ENCODE measurements around the gene PRKCE. TPM values are rescaled to one million over a fixed set of nuclear protein-coding genes. Genes with fewer than 3 reads are reported as not detected.

The PRKCE gene
- total RNA-seq, 6 experiments from 2014 or later, result 5.2 to 18.8 (median 11.0) TPM

DNA sequence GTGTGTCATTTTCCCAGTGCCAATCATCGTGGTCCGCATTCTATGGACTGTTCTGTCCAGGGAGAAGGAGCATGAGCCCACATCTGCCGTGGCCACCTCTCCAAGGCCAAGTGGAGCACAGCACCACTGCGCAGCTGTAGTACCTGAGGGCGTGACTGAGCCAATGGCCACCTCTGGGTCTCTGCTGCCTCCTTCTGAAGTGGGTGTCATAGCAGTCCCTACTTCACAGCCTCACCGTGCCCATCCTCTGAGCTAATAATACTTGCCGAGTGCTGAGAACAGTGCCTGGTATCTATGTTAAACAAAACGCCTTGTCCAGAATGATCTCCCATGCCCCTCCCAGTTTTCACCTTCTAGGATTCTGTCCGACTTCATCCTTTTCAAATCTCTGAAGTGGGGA, 256.1 kb downstream of the PRKCE start:
- DNase-seq, result no peak
- TF ChIP-seq, protein P1, sequence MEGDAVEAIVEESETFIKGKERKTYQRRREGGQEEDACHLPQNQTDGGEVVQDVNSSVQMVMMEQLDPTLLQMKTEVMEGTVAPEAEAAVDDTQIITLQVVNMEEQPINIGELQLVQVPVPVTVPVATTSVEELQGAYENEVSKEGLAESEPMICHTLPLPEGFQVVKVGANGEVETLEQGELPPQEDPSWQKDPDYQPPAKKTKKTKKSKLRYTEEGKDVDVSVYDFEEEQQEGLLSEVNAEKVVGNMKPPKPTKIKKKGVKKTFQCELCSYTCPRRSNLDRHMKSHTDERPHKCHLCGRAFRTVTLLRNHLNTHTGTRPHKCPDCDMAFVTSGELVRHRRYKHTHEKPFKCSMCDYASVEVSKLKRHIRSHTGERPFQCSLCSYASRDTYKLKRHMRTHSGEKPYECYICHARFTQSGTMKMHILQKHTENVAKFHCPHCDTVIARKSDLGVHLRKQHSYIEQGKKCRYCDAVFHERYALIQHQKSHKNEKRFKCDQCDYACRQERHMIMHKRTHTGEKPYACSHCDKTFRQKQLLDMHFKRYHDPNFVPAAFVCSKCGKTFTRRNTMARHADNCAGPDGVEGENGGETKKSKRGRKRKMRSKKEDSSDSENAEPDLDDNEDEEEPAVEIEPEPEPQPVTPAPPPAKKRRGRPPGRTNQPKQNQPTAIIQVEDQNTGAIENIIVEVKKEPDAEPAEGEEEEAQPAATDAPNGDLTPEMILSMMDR (IDR thresholded peaks at IDR 0.05), result no peak
- TF ChIP-seq POLR2A (IDR thresholded peaks at IDR 0.05), result no peak
- Histone ChIP-seq H3K36me3 (no peaks in the 10 kb centered on the region), H3K9me3 (no peaks in the 10 kb centered on the region), H3K4me3 (no peak overlapping the region), H3K27me3 (no peaks in the 10 kb centered on the region), H3K27ac (no peak overlapping the region), H3K4me1 (peaks cover 0 to 9% (median 0%) of the 10 kb centered on the region in 4 donors)
- intact Hi-C loops (cut with DNase I), result no loop called here
- no peak for ATAC-seq
- WGBS (ENCODE audit: insufficient coverage, low coverage, low lambda C conversion rate, missing lambda C conversion rate), result 74% methylated on average over 3 of the region's 9 CpGs

DNA sequence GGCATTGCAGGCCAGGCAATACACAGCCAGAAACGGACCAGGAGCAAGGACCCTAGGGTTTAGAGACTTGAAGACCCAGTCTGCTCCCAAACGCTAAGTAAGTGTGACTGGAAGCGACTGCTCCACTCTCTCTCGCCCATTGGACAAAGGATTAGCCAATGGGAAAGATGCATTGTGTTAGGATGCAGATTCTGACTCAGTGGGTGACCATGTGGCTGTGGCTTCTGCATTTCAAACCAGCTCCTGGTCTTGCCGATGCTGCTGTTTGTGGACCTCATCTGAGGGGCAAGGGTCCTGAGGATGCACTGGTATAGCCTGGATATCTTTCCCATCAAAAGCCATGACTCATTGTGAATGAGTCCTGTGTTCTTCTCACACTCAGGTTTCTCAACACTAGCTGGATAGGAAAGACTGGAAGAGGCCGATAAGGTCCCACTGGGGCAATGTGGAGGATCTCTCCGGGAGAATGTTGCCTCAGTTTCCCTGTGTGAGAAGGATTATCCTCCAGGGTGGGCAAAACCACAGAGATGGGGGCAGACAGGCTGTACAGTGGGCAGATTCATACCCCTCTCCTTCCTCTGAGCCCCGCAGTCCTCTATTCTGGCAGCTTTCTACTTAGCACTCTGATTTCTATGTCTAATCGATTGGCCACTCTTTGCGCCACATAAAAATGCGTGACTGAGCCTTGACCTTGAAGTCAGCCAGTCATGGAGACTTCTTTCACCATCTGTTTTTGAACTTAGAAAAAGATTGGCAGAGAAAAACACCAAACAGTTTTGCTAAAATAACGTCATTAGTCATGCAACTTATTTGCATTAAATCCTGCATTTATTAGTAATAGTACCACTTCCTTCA, 257.1 kb downstream of the PRKCE start:
- Histone ChIP-seq H3K4me3 (no peak overlapping the region), H3K9me3 (no peaks in the 10 kb centered on the region), H3K27me3 (no peaks in the 10 kb centered on the region), H3K4me1 (peaks cover 0 to 9% (median 0%) of the 10 kb centered on the region in 4 donors), H3K36me3 (no peaks in the 10 kb centered on the region), H3K27ac (no peak overlapping the region)
- 91% methylated on average over 7 of the region's 12 CpGs for WGBS (ENCODE audit: insufficient coverage, low coverage, low lambda C conversion rate, missing lambda C conversion rate)
- intact Hi-C loops (cut with DNase I), result no loop called here
- TF ChIP-seq, protein P1 (IDR thresholded peaks at IDR 0.05), result no peak
- no peak for TF ChIP-seq POLR2A (IDR thresholded peaks at IDR 0.05)
- DNase-seq, result no peak
- ATAC-seq, result no peak

DNA sequence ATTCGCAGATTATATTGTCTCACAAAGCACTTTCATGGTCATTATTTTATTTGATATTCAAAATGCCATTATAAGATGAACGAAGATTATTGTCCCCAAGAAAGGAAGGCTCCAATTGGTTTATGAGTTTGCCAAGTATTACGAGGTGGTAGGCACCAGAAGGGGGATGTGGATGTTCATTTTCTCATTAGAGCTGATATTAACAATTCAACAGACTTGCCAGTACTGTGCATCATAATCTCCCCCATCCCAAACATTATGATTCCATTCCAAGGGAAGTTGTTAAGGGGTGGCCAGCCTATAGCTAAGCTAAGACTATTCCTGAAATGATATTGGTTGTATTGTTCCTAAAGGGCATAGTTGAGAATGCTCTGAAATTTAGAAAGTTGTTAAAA, 257.7 kb downstream of the PRKCE start:
- ATAC-seq (no peak), DNase-seq (no peak)
- H3K27ac ChIP-seq, result no peak overlapping the region
- 92% methylated on average over 3 of the region's 3 CpGs for WGBS (ENCODE audit: insufficient coverage, low coverage, low lambda C conversion rate, missing lambda C conversion rate)
- H3K27me3 ChIP-seq, result no peaks in the 10 kb centered on the region
- no peaks in the 10 kb centered on the region for H3K36me3 ChIP-seq
- TF ChIP-seq POLR2A (IDR thresholded peaks at IDR 0.05), result no peak
- TF ChIP-seq, protein P1 (IDR thresholded peaks at IDR 0.05), result no peak
- H3K9me3 ChIP-seq, result no peaks in the 10 kb centered on the region
- peaks cover 0 to 9% (median 0%) of the 10 kb centered on the region in 4 donors for H3K4me1 ChIP-seq
- no peak overlapping the region for H3K4me3 ChIP-seq
- intact Hi-C loops (cut with DNase I), result no loop called here

DNA sequence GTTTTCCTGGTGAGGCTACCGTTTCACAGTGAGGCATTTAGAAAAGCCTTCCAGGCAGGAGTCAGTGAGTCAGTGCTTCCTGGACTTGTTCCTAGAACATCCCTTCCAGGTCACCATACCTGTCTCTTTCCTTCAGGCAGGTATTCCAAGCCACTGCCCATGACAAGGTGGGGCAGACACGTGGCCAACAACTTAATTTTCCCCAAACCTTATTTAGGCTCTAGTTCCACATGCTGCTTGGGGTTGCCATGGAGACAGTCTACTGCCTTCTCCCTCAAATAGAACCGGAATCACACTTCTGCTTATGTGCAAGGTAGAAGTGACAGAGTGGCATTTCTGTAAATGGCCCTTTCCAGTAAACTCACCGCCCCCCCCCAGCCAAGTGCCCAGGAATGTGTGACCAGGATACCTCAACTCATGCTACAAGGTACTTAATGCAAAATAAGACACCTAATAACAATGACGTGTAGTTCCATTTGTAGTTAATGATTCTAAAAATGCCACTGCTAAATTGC, 258.3 kb downstream of the PRKCE start:
- Histone ChIP-seq H3K36me3 (no peaks in the 10 kb centered on the region), H3K4me1 (peaks cover 0 to 9% (median 0%) of the 10 kb centered on the region in 4 donors), H3K9me3 (no peaks in the 10 kb centered on the region), H3K27ac (no peak overlapping the region), H3K27me3 (no peaks in the 10 kb centered on the region), H3K4me3 (no peak overlapping the region)
- WGBS (ENCODE audit: insufficient coverage, low coverage, low lambda C conversion rate, missing lambda C conversion rate), result 46% methylated on average over 4 of the region's 5 CpGs
- TF ChIP-seq, protein P1 (IDR thresholded peaks at IDR 0.05), result no peak
- TF ChIP-seq POLR2A (IDR thresholded peaks at IDR 0.05), result no peak
- no peak for DNase-seq
- intact Hi-C loops (cut with DNase I), result no loop called here
- peak in 1 of 4 donors; percentile 51 for ATAC-seq
